A549 (cell line): ENCODE data around the gene CWC15. TPM values are rescaled to one million over a fixed set of nuclear protein-coding genes. Genes with fewer than 3 reads are reported as not detected.
"Not testable (repeated sequence)": the region's sequence is repeated elsewhere in the genome, so short reads cannot be mapped to it uniquely, and the experiment has no call there.

Source experiments
- ATAC-seq, 2 experiments: fragments of 200-7000 bp in 1 of 2; fragments of >200 bp in 1 of 2; cut with Nextera tagmentation in 1 of 2; cut with Tn5 transposase in 1 of 2; 3 replicates each; pipeline versions ENCODE4 v1.8.0 to v1.9.1; 2018 to 2020; ENCODE audit warnings: mild to moderate bottlenecking in 1 of 2, moderate library complexity in 1 of 2
- CTCF ChIA-PET: fragments of 300-600 bp; sonication (Branson Sonifier 250); formaldehyde crosslinking; extraction: SDS; loops from one replicate; lab custom pipeline; 2021; ENCODE audit warnings: antibody characterized with exemption, inconsistent platforms; lab: Yijun Ruan, JAX
- POLR2A ChIA-PET: fragments of 350-600 bp; formaldehyde crosslinking; extraction: SDS; loops from one replicate; lab custom pipeline; 2021; ENCODE audit warnings: antibody characterized with exemption, inconsistent platforms; lab: Yijun Ruan, JAX
- DNase-seq, 2 experiments: peaks; one replicate each; pipeline versions ENCODE4 v3.0.0 to v3.0.0-alpha.2; 2011 to 2016; ENCODE audit warnings: low read depth in 1 of 2, low spot score in 1 of 2
- FAIRE-seq: peaks from 2 replicates; lab custom pipeline; 2011; peaks lifted over from hg19 to GRCh38; lab: Jason Lieb, UNC
- H3K27ac ChIP-seq, 2 experiments: fragments of >200 bp; sonication (Bioruptor Twin); formaldehyde crosslinking; 3 replicates each; pipeline ENCODE4 v1.5.1; 2016 to 2017
- H3K4me1 ChIP-seq: fragments of >200 bp; sonication (Bioruptor Twin); formaldehyde crosslinking; 3 replicates; pipeline ENCODE4 v1.6.1; 2016
- H3K4me2 ChIP-seq: fragments of >200 bp; sonication (Bioruptor Twin); formaldehyde crosslinking; 3 replicates; pipeline ENCODE4 v1.6.1; 2016
- H3K4me3 ChIP-seq: fragments of >200 bp; sonication (Bioruptor Twin); formaldehyde crosslinking; 3 replicates; pipeline ENCODE4 v1.5.1; 2016
- H3K9me3 ChIP-seq: fragments of >200 bp; sonication (Bioruptor Twin); formaldehyde crosslinking; 3 replicates; pipeline ENCODE4 v1.6.1; 2016
- BCL3 ChIP-seq: fragments of >200 bp; sonication (Bioruptor Twin); formaldehyde crosslinking; IDR thresholded peaks from 3 replicates; pipeline ENCODE4 v1.6.1; 2016
- CBX8 ChIP-seq: fragments of 200-600 bp; sonication (generic); IDR thresholded peaks from 2 replicates; pipeline ENCODE4 v1.6.1; 2016
- CHD4 ChIP-seq: fragments of 200-600 bp; sonication (generic); IDR thresholded peaks from 2 replicates; pipeline ENCODE4 v1.6.1; 2016; ENCODE audit warnings: antibody characterized with exemption, mild to moderate bottlenecking, borderline replicate concordance
- E2F6 ChIP-seq: IDR thresholded peaks from 2 replicates; pipeline ENCODE4 v1.6.1; 2012; ENCODE audit warnings: low read depth, borderline replicate concordance
- EHF ChIP-seq: fragments of 250-450 bp; sonication (Bioruptor Pico); IDR thresholded peaks from 2 replicates; pipeline ENCODE4 v1.5.0; 2020; ENCODE audit warnings: mild to moderate bottlenecking
- ELK1 ChIP-seq: fragments of 150-350 bp; IDR thresholded peaks from 2 replicates; pipeline ENCODE4 v1.6.1; 2014; ENCODE audit warnings: low read depth, mild to moderate bottlenecking, low read length
- EP300 ChIP-seq, 2 experiments: fragments of >200 bp; sonication (Bioruptor Twin); formaldehyde crosslinking; IDR thresholded peaks; 2 replicates in 1 of 2; 3 replicates in 1 of 2; pipeline ENCODE4 v1.6.1; 2016 to 2017
- HES2 ChIP-seq: fragments of >200 bp; sonication (Bioruptor Twin); formaldehyde crosslinking; IDR thresholded peaks from 2 replicates; pipeline ENCODE4 v1.6.1; 2016
- HEYL ChIP-seq: fragments of 250-450 bp; sonication (Bioruptor Pico); IDR thresholded peaks from 2 replicates; pipeline ENCODE4 v1.8.0; 2021; ENCODE audit warnings: mild to moderate bottlenecking, moderate library complexity
- HOXB5 ChIP-seq: fragments of 250-450 bp; sonication (Bioruptor Pico); IDR thresholded peaks from 2 replicates; pipeline ENCODE4 v1.5.0; 2020; ENCODE audit warnings: mild to moderate bottlenecking, moderate library complexity
- KDM1A ChIP-seq: fragments of 200-600 bp; sonication (generic); IDR thresholded peaks from 2 replicates; pipeline ENCODE4 v1.6.1; 2016; ENCODE audit warnings: low read depth, mild to moderate bottlenecking
- MYC ChIP-seq: IDR thresholded peaks from 2 replicates; pipeline ENCODE4 v1.6.1; 2012; ENCODE audit warnings: mild to moderate bottlenecking, inconsistent platforms, low read length, improper control_type of control experiment, borderline replicate concordance
- NFE2L2 ChIP-seq: fragments of 150-350 bp; conservative IDR thresholded peaks from 2 replicates; pipeline ENCODE4 v1.6.1; 2014; ENCODE audit warnings: low read length
- NPAS2 ChIP-seq: fragments of 250-450 bp; sonication (Bioruptor Pico); IDR thresholded peaks from 2 replicates; pipeline ENCODE4 v1.8.0; 2022; ENCODE audit warnings: mild to moderate bottlenecking, moderate library complexity, borderline replicate concordance
- POLR2A ChIP-seq: IDR thresholded peaks from 2 replicates; pipeline ENCODE4 v1.6.1; 2012; ENCODE audit warnings: mild to moderate bottlenecking, low read length
- POLR2AphosphoS2 ChIP-seq: conservative IDR thresholded peaks from 2 replicates; pipeline ENCODE4 v1.6.1; 2012; ENCODE audit warnings: low read length, improper control_type of control experiment, inconsistent platforms
- RARB ChIP-seq: fragments of 250-450 bp; sonication (Bioruptor Pico); IDR thresholded peaks from 2 replicates; pipeline ENCODE4 v1.8.0; 2021; ENCODE audit warnings: mild to moderate bottlenecking, moderate library complexity
- TFCP2L1 ChIP-seq: fragments of 250-450 bp; sonication (Bioruptor Pico); IDR thresholded peaks from 2 replicates; pipeline ENCODE4 v1.5.0; 2021; ENCODE audit warnings: mild to moderate bottlenecking
- USF2 ChIP-seq: fragments of 450-650 bp; IDR thresholded peaks from 2 replicates; pipeline ENCODE4 v1.6.1; 2014; ENCODE audit warnings: antibody characterized with exemption
- ZNF302 ChIP-seq: fragments of 250-450 bp; sonication (Bioruptor Pico); IDR thresholded peaks from 2 replicates; pipeline ENCODE4 v1.9.0; 2021; ENCODE audit warnings: inconsistent platforms, mild to moderate bottlenecking, moderate library complexity
- WGBS: methylation state at CpG from one replicate; pipeline ENCODE4 v1.1.6; 2017; ENCODE audit errors: missing lambda C conversion rate; 5-methylcytosine and 5-hydroxymethylcytosine counted together
- polyA plus RNA-seq, 4 experiments: library from polyadenylated mRNA; depleted of rRNA in 3 of 4; stranded (reverse); fragments of >200 nt; fragmentation: RNase III in 1 of 4; extraction: RNeasy Plus Mini Kit Qiagen cat#74134 plus additional on column Dnase treatment in 1 of 4; gene quantifications; 2 replicates in 3 of 4; 3 replicates in 1 of 4; pipeline ENCODE4 v1.2.3, GENCODE V29; 2011 to 2017

CWC15 gene
- polyA plus RNA-seq, 2 of the 4 experiments (the other 2 are of a cell fraction): 37.6 to 42.8 TPM

GRCh38 chr11:94923004-94923334, 50.4 kb downstream of the CWC15 start:
- 81% methylated on average over 2 of the region's 2 CpGs for WGBS
- no peak for FAIRE-seq
- no peak overlapping the region for H3K4me2 ChIP-seq

GRCh38 chr11:94922321-94923003, 50.9 kb downstream of the CWC15 start:
- DNase-seq (no peak), ATAC-seq (no peak), FAIRE-seq (no peak)
- H3K4me1 ChIP-seq: no peaks in the 10 kb centered on the region
- no peak overlapping the region for H3K4me3 ChIP-seq
- POLR2A ChIA-PET: no interaction called here
- CTCF ChIA-PET: no interaction called here
- H3K4me2 ChIP-seq: no peak overlapping the region
- 72% methylated on average over 5 of the region's 5 CpGs for WGBS
- no peaks in the 10 kb centered on the region for H3K9me3 ChIP-seq
- H3K27ac ChIP-seq: no peak overlapping the region
- TF ChIP-seq POLR2A (no peak), BCL3 (no peak), HES2 (no peak)

More at GRCh38 chr11:94923004-94923334, 50.4 kb downstream of the CWC15 start:
- TF ChIP-seq RARB (CRISPR knock-in tag) (no peak), E2F6 (no peak), HOXB5 (CRISPR knock-in tag) (no peak), TFCP2L1 (CRISPR knock-in tag) (no peak), KDM1A (no peak), EHF (CRISPR knock-in tag) (no peak), USF2 (no peak), NPAS2 (CRISPR knock-in tag) (no peak), NFE2L2 (no peak), CHD4 (no peak), CBX8 (no peak), EP300 (IDR thresholded peaks at IDR 0.05) (no peak), HEYL (CRISPR knock-in tag) (no peak), ZNF302 (CRISPR knock-in tag) (no peak)
- H3K4me3 ChIP-seq: no peak overlapping the region
- H3K27ac ChIP-seq: no peak overlapping the region
- DNase-seq: no peak
- POLR2A ChIA-PET: no interaction called here
- CTCF ChIA-PET: no interaction called here
- H3K4me1 ChIP-seq: no peaks in the 10 kb centered on the region
- no peak for ATAC-seq
- H3K9me3 ChIP-seq: no peaks in the 10 kb centered on the region

GRCh38 chr11:94920311-94920710, 53.0 kb downstream of the CWC15 start:
- ATAC-seq: no peak
- TF ChIP-seq ELK1 (no peak), MYC (no peak), POLR2AphosphoS2 (no peak)
- H3K9me3 ChIP-seq: no peaks in the 10 kb centered on the region
- POLR2A ChIA-PET: no interaction called here
- no peak overlapping the region for H3K4me2 ChIP-seq
- H3K27ac ChIP-seq: no peak overlapping the region
- DNase-seq: no peak
- CTCF ChIA-PET: no interaction called here
- no peaks in the 10 kb centered on the region for H3K4me1 ChIP-seq
- H3K4me3 ChIP-seq: no peak overlapping the region
- FAIRE-seq: no peak

GRCh38 chr11:94913718-94914394, 59.5 kb downstream of the CWC15 start:
- H3K4me2 ChIP-seq, H3K4me1 ChIP-seq, DNase-seq, POLR2A ChIA-PET, ATAC-seq, FAIRE-seq, H3K9me3 ChIP-seq, H3K4me3 ChIP-seq, H3K27ac ChIP-seq: not testable (repeated sequence)
- CTCF ChIA-PET: interaction anchor here (1.3 kb wide), 1 partner anchor 291 kb away, joined by 3 read pairs; no protein-coding TSS in a partner anchor
- 86% methylated on average over 2 of the region's 2 CpGs for WGBS
